D721Med (cell line): ENCODE results near the gene COQ2.

Experiments used
- DNase-seq: peaks from one replicate; pipeline ENCODE4 v3.0.0; 2011; ENCODE audit warnings: low spot score; ENCODE audit not compliant: insufficient read length
- FAIRE-seq: peaks from 2 replicates; lab custom pipeline; 2011; peaks lifted over from hg19 to GRCh38; lab: Jason Lieb, UNC
- TF ChIP-seq, protein P1 (sequence below): IDR thresholded peaks from 2 replicates; pipeline ENCODE4 v1.5.1; 2012; ENCODE audit warnings: mild to moderate bottlenecking, control low read depth; ENCODE audit not compliant: insufficient read depth; ENCODE audit errors: missing control alignments

Gene COQ2

DNA sequence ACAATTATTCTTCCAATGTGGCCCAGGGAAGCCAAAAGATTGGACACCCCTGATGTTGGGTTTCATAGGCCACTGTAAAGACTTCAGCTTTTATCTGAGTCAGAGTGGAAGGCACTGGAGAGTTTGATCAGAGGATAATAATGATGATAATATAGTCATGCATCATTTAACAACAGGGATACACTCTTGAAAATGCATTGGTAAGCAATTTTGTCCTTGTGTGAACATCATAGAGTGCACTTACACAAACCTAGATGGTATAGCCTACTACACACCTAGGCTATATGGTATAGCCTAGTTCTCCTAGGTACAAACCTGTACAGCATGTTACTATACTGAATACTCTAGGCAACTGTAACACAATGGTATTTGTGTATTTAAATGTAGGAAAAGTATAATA is 70.5 kb downstream of the COQ2 start:
- TF ChIP-seq, protein P1, sequence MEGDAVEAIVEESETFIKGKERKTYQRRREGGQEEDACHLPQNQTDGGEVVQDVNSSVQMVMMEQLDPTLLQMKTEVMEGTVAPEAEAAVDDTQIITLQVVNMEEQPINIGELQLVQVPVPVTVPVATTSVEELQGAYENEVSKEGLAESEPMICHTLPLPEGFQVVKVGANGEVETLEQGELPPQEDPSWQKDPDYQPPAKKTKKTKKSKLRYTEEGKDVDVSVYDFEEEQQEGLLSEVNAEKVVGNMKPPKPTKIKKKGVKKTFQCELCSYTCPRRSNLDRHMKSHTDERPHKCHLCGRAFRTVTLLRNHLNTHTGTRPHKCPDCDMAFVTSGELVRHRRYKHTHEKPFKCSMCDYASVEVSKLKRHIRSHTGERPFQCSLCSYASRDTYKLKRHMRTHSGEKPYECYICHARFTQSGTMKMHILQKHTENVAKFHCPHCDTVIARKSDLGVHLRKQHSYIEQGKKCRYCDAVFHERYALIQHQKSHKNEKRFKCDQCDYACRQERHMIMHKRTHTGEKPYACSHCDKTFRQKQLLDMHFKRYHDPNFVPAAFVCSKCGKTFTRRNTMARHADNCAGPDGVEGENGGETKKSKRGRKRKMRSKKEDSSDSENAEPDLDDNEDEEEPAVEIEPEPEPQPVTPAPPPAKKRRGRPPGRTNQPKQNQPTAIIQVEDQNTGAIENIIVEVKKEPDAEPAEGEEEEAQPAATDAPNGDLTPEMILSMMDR, result no peak
- FAIRE-seq (no peak), DNase-seq (no peak)
